NCI-H2029 treated with DMSO at 0.1 percent for 48 hours (cell line): Measurements from ENCODE around the gene RXRA.

Experiments
- DNase-seq: peaks from one replicate; lab custom pipeline; 2025; lab: John Stamatoyannopoulos, UW

RXRA gene

DNA sequence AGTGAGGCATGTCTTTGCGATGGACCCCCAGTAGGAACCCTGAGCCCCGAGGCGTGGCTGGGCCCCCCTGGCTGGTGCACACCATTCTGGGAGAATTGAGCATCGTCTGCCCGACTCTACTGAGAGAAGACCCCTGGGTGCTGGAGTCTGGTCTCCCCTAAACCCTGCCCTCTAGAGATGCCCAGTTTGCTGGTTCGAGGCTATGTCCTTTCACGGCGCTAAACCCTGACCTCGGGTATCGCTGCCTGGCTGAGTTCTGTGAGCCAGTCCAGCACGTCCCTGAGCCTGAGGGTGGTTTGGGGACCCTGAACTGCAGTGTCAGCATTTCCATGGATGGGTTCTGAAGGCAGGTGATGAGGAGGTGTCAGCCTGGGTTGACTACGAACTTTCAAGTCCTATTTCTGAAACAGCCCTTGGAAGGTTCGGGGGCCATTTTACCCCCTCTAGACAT is 128.8 kb downstream of the RXRA start:
- no peak for DNase-seq

DNA sequence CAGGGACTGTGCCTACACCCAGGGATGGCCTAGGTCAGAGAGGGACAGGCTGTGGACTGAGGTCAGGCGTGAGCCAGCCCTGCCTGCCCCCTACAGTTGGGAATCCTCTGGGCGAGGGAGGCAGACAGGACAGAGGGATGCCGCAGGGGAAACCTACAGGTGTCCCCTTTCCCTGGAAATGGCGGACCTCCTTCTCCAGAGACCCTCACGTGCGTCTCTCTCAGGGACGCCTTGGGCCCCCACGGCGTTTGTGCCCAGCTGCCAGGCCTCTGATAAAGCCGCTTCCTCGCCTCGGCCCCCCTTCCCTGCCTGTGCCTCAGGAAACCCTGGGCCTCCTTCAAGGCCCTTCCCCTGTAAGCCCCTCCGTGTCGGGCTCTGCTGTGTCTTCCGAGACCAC is 129.3 kb downstream of the RXRA start:
- no peak for DNase-seq

DNA sequence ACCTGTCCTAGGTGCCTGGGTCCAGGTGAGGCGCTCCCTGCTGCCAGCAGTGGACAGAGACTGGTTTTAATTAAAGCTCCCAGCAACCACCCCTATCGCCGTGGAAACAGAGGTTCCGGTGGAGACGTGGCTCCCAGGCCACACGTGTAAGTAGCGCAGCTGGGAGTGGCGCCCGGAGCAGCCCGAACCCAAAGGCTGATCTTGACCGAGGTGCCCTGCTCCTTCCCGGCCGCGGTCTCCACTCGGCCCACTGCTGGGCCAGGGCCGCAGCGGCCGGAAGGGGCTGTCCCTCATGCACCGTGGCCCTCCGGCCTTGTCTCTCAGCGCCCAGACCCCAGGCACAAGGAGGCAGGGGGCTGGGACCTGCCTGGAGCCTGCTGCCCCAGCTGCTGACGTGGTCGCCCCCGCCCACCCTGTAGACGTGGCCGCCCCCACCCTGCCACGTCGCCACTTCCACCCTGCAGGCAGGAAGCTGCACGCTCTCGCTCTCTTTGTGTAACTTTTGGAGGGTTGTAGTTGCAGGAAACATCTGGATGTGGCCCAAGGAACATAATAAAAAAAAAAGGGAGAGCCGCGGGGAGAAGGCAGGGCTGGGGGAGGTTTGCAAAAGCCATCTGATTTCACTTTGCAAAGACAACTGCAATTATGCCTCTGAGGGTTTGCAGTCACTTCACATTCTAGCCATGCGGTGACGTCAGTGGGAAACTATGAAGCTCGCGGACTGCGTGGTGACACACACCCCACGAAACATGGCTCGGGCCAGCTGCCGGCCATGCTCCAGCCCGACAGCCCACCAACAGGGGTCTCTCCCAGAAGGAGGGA is 129.9 kb downstream of the RXRA start:
- DNase-seq: no peak

DNA sequence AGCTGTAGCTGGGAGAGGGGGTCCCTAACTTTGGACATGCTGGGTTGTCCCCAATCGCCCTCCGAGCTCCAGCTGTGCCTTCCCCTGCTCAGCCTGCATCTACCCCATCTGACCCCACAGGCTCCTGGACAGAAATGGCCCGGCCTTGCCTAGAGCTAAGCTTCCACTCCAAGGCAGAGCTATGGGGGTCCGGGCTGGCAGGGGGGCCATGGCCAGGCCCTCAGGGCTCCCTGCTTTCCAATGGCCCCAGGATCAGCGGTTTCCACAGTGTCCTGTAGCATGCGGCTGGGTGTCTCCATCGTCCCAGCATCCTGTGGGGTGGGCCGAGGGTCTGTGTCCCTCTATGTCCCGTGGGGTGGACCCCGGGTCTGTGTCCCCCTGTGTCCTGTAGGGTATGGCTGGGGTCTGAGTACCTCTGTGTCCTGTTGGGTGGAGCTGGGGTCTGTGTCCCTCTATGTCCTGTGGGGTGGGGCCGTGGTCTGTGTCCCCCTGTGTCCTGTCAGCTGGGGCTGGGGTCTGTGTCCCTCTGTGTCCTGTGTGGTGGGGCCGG is 130.6 kb downstream of the RXRA start:
- no peak for DNase-seq

DNA sequence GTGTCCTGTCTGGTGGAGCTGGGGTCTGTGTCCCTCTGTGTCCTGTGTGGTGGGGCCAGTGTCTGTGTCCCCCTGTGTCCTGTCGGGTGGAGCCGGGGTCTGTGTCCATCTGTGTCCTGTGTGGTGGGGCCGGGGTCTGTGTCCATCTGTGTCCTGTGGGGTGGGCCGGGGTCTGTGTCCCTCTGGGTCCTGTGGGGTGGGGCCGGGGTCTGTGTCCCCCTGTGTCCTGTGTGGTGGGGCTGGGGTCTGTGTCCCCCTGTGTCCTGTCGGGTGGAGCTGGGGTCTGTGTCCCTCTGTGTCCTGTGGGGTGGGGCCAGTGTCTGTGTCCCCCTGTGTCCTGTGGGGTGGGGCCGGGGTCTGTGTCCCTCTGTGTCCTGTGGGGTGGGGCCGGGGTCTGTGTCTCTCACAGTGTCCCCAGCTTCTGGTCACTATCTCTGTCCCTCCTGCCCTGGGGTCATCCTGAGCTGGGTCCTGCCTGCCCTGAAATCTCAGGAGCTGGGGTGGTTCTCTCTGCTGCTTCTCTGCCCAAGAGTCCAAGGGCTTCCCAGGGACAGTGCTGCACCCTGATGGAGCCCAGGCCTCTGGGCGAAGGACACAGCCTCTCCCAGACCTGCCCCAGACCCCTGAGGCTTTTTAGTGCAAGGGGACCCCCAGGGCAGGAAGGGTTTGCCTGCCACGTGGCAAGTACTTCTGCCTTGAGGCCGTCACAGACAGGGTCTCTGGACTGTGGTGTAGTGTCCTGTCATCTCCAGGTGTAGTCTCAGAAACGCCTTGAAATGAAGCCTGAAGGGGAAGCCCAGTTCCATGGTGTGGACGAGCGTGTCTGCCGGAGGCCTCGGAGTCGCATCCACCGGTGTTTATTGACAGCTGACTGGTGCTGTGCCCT is 131.3 kb downstream of the RXRA start:
- no peak for DNase-seq

DNA sequence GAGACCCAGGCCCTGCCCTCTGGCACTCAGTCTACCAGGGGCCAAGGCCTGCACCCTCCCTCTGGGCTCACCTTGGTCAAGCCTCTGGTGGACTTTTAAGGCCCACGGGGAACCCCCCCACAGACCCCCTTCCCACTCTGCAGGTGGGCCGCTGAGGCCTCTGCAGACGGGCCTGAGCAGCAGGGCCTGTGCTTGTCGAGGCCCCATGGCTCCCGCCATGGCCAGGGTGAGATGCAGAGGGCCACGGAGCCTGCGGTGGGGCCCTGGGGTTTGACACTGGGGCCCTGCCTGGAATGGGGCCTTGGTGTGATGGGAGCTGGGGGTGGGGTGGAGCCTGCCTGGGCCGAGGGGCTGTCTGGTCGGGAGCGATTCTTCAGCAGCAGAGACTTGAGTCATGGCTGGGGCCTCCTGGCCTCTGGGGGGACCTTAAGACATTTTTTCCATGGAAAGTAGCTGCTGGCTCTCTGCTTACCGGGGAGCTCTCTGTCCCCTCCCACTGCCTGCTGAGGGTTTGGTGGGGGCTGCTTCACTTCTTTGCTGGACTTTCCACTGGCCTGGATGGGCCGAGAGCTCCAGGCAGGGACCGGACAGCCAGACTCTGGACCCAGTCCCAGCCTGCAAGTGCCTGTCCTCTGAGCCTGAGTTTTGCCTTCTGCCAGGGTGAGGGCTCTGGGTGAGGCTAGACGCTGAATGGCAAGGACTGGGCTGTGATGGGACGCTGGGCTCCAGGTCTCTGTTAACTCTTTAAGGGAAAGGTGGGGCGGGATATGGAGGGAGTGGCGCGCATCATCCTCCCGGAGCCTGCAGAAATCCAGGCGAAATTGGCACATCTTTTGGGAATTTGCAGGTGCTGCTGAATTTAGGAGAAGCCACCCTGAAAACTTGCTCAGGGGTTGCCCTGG is 132.2 kb downstream of the RXRA start:
- no peak for DNase-seq

DNA sequence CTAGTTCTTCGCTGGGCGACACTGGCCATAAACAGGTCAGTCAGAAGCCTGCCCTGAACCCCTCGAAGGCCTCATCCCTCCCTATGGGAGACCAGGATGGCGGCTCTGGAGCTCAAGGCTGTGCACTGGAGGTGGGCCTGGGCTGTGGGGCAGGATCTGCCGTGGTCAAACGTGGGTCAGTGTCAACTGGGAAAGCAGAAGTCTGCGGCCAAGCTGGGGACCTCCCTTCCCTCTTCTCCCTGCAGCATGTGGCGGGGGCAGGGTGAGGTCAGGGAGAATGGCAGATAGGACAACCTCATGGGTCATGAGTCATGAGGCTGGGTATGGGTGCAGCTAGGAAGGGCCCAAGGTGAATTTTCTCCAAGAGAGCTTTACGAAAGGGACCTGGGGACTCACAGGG is 132.9 kb downstream of the RXRA start:
- no peak for DNase-seq

DNA sequence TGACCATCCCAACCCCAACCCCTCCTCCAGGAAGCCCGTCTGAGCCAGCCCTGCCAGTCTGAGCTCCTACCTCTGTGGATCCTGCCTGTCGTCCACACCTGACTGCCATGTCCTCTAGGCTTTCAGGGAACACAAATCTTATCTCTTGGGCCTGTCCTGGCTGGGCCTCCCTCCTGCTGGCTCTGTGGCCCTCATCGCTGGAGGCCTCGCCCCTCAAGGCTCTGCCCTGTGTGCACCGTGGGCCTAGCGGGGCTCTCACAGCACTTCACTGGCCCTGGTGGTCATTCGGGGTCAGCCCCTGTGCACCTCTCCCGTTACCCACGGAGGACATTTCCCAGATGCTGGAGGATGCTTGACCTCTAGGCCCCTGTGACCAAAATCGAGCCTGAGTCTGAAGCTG is 133.3 kb downstream of the RXRA start:
- no peak for DNase-seq

DNA sequence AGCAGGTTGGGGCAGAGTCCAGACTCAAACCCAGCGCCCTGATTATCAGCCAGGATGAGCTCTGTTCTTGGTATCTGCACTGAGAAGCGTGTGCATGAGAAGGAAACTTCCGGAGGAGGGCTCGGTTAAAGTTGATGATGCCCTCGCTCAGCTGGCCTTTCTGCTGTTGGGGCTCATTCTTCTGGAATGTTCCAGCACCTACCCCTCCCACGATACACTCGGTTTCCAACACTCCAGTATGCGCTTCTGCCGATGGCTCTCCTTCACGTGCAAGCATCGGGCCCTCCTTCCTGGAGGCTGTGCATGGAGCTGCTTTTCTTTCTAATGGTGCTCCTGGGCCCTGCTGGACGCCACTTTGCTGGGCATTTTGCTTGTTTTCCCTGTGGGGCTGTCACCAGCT is 134.0 kb downstream of the RXRA start:
- no peak for DNase-seq

DNA sequence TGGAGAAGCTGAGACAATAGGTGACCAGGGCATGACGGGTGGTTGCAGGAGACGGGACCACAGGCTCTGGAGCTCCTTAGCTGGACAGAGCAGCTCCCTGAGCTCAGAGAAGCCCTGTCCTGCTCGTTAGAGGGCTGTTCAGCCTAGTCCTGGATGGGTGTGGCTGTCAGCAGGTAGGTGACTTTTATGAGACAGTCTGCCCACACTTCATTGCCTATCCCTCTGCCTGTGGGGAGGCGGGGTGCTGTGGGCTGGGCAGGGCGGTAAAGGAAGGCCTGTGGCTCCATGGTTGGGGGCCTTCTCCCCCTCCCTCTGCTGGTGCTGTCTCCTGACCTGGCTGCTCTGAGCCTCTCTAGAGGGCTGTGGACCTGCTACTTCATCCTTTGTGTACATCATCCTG is 134.6 kb downstream of the RXRA start:
- no peak for DNase-seq

DNA sequence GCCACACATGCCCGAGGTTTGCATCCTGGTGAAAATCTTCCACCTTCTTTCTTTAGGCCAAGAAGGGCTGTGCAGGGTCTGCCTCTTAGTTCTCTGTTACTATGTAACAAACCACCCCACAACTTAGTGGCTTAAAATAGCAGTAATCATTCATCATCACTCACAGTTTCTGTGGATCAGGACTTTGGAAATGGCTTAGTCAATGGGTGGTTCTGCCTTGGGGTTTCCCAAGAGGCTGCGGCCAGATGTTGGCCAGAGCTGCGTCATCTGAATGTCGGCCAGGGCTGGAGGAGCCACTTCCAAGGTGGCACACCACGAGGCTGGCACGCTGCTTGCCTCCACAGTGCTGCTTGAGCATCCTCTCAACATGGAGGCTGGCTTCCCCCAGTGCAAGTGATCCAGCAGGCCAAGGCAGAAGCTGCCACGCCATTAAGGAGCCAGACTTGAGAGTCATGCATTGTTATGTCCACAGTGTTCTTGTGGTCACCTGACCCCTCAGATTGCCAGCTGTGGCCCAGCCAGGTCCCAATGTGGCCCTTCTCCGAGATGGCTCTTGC is 135.2 kb downstream of the RXRA start:
- no peak for DNase-seq

DNA sequence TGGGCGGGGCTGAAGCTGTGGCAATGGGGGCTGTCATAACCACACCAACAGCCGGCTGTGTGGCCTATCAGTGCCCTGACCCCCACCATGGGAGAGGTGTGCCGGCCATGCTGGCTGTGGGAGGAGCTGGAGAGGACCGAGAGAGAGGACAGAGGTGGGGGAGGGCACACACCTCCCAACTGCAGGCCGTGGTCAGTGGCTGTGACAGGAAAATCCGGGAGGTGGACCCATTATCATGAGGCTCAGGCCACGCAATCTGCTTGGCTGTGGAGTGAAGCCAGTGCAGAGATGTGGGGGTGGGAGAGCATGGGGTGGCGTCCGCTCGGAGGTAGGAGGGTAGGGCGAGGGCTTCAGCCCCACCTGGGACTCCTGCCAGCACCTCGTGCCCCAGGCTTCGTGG is 136.1 kb downstream of the RXRA start:
- no peak for DNase-seq

DNA sequence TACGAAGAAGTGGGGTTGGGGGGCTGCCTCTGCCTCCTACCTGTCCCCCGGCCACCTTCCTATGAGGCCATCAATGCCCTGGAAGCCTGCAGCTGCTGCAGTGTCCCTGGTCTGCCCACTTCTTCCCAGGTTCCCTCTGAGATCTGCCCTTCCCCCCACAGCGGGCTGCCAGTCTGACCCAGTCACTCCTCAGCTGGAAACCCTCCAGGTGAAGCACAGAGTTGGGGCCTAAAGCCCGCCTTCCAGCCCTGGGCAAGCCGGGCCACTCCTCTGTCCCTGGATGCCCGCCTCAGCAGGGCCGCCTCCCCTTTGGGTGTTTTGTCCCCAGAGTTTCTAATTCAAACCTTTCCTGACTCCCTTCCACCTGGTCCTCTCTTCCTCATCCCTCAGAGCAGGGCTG is 137.0 kb downstream of the RXRA start:
- DNase-seq: no peak

DNA sequence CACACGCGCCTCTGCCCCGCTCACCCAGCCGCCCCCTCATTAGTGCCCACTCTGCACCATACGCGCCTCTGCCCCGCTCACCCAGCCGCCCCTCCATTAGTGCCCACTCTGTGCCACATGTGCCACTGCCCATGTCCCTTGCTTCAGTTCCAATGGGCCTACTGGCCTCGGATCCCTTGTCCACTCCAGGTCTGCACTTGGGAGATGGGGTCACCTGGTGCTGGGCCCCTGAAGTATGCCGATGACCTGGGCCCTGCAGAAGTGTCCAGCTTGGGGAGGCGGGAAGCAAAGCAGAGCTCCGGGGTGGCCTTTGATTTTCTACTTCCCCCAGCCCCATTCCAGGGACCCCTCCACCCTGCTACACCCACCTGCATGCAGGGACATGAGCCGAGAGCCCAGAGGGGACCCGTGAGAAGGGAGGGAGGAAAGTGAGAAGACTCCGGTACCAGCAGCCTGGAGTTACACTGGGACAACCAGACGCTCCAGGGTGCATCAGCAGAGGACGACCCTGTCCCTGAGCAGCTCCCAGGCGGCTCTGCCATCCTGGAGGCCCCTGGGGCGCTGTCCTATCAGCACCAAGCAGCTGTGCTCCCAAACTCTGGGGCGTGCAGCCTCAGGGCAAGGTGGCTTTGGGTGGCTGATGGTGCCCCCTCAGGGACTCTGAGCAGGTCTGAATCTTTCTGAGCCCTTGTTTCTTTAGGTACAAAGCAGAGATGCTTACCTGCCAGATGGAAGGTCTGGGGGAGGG is 140.8 kb downstream of the RXRA start:
- DNase-seq: no peak

DNA sequence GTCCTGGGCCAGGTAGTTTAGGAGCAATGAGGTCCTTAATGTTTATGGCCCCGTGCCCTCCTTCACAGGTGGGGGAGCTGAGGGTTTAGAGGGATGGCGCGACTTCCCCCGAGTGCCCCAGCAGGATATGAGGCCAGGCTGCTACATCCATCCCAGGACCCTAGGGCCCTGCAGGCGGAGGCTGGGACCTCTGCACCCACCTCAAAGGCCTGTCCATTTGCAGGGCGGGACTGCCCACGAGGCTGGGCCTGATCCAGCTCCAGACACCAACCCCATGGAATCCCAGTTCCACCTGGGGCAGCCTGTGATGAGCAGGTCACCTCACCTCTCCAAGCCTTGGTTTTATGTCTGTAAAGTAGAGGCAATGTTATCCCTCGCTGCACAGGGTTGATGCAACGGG is 142.1 kb downstream of the RXRA start:
- no peak for DNase-seq

DNA sequence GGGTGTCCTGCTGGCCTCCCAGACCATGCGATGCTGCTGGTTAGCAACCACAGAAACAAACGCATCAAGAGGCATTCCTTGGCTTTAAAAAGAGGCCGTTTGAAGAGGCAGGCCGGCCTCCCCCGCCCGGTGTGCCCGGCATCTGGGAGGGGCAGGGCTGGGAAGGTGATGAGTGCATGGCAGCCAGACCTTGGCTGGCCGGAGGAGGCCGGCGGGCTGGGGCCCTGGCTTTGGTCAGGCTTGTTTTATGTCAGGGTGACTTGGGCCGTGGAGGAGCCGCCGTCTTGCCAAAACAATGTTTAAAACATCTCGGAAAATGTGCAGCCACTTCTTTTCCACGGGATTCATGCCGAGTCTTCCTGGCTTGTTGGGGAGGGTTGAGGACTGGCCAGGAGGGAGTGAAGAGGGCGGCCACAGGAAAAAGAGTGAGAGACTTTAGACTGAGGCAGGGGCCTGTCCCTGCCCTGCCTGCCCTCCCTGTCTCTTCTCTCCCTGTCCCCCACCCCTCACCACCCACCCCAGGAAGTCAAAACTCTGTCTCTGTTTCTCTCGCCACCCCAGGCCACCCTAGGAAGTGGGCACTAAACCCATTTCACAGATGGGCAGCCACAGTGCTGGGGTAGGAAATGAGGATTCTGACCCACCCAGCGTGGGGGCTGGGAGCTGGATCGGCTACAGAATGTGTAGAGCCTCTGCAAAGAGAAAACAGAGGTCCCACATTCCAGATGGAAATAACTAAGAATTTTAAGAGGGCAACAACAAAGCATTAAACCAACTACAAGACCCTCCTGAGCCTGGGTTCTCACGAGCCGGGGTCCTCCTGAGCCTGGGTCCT is 143.0 kb downstream of the RXRA start:
- no peak for DNase-seq

DNA sequence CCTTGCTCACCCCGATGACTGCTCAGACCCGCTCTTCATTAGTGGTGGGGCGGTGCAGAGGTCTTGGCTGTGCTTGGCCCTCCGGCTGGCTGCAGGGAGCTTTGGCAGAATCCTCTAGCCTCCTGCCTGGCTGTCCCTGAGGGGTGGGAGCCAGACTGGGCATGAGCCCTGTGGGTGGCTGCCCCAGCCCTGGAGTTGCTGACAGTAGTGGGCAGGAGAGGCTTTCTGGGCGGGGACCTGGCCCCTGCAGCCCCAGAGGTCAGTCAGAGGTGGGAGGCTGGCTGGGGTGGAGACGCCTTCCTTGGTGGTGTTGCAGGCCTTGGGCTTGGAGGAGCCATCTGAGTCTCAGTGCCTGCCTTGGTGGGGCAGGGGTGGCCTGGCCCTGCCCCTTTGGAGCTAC is 146.0 kb downstream of the RXRA start:
- DNase-seq: no peak

DNA sequence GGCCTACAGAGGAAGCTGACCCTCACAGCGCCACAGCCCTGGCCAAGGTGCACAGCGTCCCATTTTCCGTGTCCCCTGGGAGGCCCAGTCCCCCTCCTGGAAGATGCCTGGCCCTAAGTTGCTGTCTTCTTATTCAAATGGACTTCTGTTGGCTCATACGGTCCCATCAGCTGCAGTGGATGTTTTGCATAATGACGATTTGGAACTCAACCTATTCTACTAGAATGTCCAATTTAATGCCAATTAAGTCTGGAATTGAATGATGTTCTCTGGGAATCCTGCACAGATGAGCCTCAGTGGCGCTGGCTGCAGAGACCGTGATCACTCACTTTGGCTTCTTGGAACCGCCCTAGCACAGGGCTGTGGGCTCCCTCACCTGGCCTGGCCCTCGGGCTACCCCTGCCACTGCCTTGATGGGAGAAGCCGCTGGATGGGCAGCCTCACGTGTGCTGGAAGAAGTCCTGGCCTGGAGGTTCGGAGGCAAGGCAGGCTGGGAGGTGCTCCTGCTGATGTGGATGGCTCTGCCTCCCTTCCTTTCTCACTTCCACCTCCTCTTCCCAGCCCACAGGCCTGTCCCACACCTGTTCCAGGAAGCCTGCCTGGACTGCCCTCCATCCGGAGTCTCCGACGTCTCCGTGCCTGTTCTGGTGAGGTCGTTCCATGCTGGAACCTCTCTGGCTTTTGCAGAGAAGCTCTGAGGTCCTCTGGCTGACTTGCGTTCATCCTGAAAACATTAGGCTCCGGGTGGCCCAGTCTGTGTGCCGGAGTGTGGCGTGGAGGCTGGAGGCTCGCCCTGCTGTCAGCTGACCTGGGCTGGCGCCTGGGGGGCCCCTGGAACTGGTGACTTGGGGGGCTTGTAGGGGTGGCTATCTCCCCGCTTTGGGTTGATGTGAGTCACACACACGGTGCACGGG is 147.1 kb downstream of the RXRA start:
- no peak for DNase-seq

DNA sequence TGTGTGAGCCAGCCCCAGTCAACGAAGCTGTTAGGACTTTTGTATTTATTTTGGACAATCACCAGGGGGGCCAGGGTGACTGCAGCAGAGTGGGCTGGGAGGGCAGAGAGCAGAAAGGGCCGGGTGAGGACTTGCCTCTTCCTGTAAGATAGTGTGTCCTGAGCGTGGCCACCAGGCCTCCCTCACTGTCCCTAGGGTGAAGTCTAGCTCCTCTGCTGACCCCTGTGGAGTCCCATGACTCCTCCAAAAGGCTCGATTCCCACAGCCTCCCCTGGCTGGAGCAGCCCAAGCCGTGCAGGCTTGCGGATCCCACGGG is 147.8 kb downstream of the RXRA start:
- no peak for DNase-seq
